Osteoblast (primary cell): Measurements from ENCODE around the gene LSG1. TPM values are rescaled to one million over a fixed set of nuclear protein-coding genes. Genes with fewer than 3 reads are reported as not detected.

Experiments
- DNase-seq: peaks from one replicate; pipeline ENCODE4 v3.0.0; 2011; ENCODE audit warnings: low spot score, mixed read lengths; ENCODE audit not compliant: insufficient read length; ENCODE audit errors: missing footprints
- H2AFZ ChIP-seq: 2 replicates; pipeline ENCODE4 v1.6.0; 2011; ENCODE audit warnings: mild to moderate bottlenecking, low read length
- H3K27ac ChIP-seq: 2 replicates; pipeline ENCODE4 v1.5.1; 2011; ENCODE audit warnings: mild to moderate bottlenecking, low read depth, low read length, moderate library complexity
- H3K27me3 ChIP-seq: 2 replicates; pipeline ENCODE4 v1.6.0; 2012; ENCODE audit warnings: mild to moderate bottlenecking, control low read depth, inconsistent platforms, low read length, moderate library complexity; ENCODE audit not compliant: insufficient read depth
- H3K36me3 ChIP-seq: 2 replicates; pipeline ENCODE4 v1.5.1; 2011; ENCODE audit warnings: mild to moderate bottlenecking, low read length, control low read depth, moderate library complexity; ENCODE audit not compliant: insufficient read depth
- H3K4me1 ChIP-seq: 2 replicates; pipeline ENCODE4 v1.5.1; 2011; ENCODE audit warnings: mild to moderate bottlenecking, low read length, control low read depth, moderate library complexity; ENCODE audit not compliant: insufficient read depth
- H3K4me2 ChIP-seq: 2 replicates; pipeline ENCODE4 v1.6.0; 2011; ENCODE audit warnings: mild to moderate bottlenecking, low read length; ENCODE audit not compliant: insufficient read depth
- H3K4me3 ChIP-seq: fragments of 200-600 bp; sonication (generic); 3 replicates; pipeline ENCODE4 v1.5.1; 2012; ENCODE audit warnings: mild to moderate bottlenecking, low read length, inconsistent platforms; ENCODE audit not compliant: insufficient read depth
- H3K79me2 ChIP-seq: 2 replicates; pipeline ENCODE4 v1.6.0; 2012; ENCODE audit warnings: mild to moderate bottlenecking, low read length, control low read depth, inconsistent platforms; ENCODE audit not compliant: insufficient read depth
- H3K9me3 ChIP-seq: 2 replicates; pipeline ENCODE4 v1.5.1; 2011; ENCODE audit warnings: low read depth, low read length, control low read depth
- H4K20me1 ChIP-seq: 2 replicates; pipeline ENCODE4 v1.6.0; 2012; ENCODE audit warnings: mild to moderate bottlenecking, low read length, control low read depth; ENCODE audit not compliant: insufficient read depth
- CTCF ChIP-seq: IDR thresholded peaks from 2 replicates; pipeline ENCODE4 v1.5.1; 2011; ENCODE audit warnings: mild to moderate bottlenecking, low read depth, low read length, moderate library complexity; ENCODE audit errors: extremely low read depth
- total RNA-seq: library from RNA; depleted of rRNA; stranded (reverse); fragments of >200 nt; gene quantifications from 2 replicates; pipeline ENCODE4 v1.2.3, GENCODE V29; 2012

Gene LSG1
- total RNA-seq, 1 donor: 40.9 TPM

- Histone ChIP-seq H3K9me3 (no peaks in the 10 kb centered on the region), H3K79me2 (peaks cover 14% of the 10 kb centered on the region), H2AFZ (no peak overlapping the region), H3K4me2 (peak overlapping the region; percentile 88), H3K27ac (no peak overlapping the region), H3K4me3 (peak overlapping the region; percentile 80), H3K27me3 (no peaks in the 10 kb centered on the region), H4K20me1 (peaks cover 24% of the 10 kb centered on the region), H3K36me3 (no peaks in the 10 kb centered on the region), H3K4me1 (peaks cover 37% of the 10 kb centered on the region)
- no peak for TF ChIP-seq CTCF
- DNase-seq: peak; percentile 90
These were observed 15.0 kb upstream of the LSG1 start for GRCh38 chr3:194686816-194687637.

GRCh38 chr3:194686414-194686815, 14.4 kb upstream of the LSG1 start:
- Histone ChIP-seq H2AFZ (no peak overlapping the region), H3K4me2 (peak overlapping the region; percentile 88), H3K27ac (peak overlapping the region; percentile 58)

GRCh38 chr3:194685718-194686413, 13.9 kb upstream of the LSG1 start, which contains the start of gene FAM43A:
Gene FAM43A (plus strand): TSS chr3:194685883. CDS start chr3:194686827, 944 bp downstream.
- TF ChIP-seq CTCF: peak; percentile 16
- Histone ChIP-seq H2AFZ (peak within 1 kb of the TSS; percentile 81), H3K4me2 (peak within 1 kb of the TSS; percentile 88), H3K79me2 (peaks cover 14% of the 10 kb centered on the region), H3K36me3 (no peaks in the 10 kb centered on the region), H3K4me3 (peak within 1 kb of the TSS; percentile 80), H3K4me1 (peaks cover 37% of the 10 kb centered on the region), H3K9me3 (no peaks in the 10 kb centered on the region), H3K27ac (peak within 1 kb of the TSS; percentile 58), H3K27me3 (no peaks in the 10 kb centered on the region), H4K20me1 (peaks cover 24% of the 10 kb centered on the region)
- peak; percentile 99 for DNase-seq

More at GRCh38 chr3:194686414-194686815, 14.4 kb upstream of the LSG1 start:
- no peak for TF ChIP-seq CTCF
- Histone ChIP-seq H3K27me3 (no peaks in the 10 kb centered on the region), H3K36me3 (no peaks in the 10 kb centered on the region), H3K4me3 (peak overlapping the region; percentile 80), H3K9me3 (no peaks in the 10 kb centered on the region), H3K4me1 (peaks cover 37% of the 10 kb centered on the region), H3K79me2 (peaks cover 14% of the 10 kb centered on the region), H4K20me1 (peaks cover 24% of the 10 kb centered on the region)
- DNase-seq: peak; percentile 92
